A673 (cell line): ENCODE measurements around the gene WDPCP.

ENCODE experiments used
- CTCF ChIP-seq: fragments of 300-800, 200-600 bp; sonication (generic); conservative IDR thresholded peaks from 2 replicates; pipeline ENCODE4 v1.5.1; 2017; ENCODE audit warnings: low read depth, mild to moderate bottlenecking, antibody characterized with exemption, low read length, moderate library complexity, mixed read lengths
- EZH2 ChIP-seq: fragments of 200-600 bp; sonication (generic); IDR thresholded peaks from 2 replicates; pipeline ENCODE4 v1.6.1; 2017; ENCODE audit warnings: borderline replicate concordance, low read depth, mild to moderate bottlenecking, mixed read lengths, antibody characterized with exemption, low read length; ENCODE audit not compliant: poor library complexity, severe bottlenecking

DNA sequence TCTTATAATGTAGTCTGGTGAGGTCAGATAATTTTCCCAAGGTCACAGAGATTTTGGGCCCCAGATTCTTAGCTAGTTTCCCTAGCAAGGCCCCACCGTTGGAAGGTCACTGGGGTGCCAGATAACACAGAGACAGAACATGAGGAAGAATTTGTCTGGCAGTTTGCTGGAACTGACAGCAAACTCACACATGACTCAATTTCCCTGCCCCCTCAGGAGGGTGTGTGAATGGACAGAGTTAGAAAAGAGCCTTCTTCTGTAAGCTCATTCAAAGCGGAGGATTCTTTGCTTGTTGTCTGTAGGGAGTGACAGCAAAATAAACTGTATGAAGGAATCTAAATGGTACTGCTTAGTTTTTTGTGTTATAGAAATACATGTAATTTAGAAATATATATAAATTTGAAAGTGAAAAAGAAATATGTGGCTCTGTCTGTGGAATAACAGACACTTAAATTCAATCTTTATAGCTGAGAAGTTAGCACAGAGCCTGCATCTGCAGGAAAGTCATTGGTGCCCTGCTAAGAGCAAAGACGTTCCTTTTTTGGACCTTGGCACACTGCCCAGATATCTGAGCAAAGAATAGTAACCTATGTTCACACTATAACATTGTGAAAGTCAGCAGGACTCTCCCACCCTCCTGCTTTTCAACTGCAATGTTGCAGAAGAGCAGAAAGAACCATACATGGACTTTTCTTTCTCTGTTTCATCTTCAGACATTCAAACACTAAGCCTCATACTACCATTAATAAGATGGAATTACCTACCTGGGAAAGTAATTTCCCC lies 2.5 kb upstream of the WDPCP start:
- TF ChIP-seq EZH2 (no peak), CTCF (no peak)
